Stimulated activated CD8-positive, alpha-beta memory T cell treated with anti-CD3 and anti-CD28 coated beads, Interleukin-4, amount 100 ng/mL, for 24 hours (primary cell): ENCODE data around the gene KCNQ2.
"Not testable (repeated sequence)": the region's sequence is repeated elsewhere in the genome, so short reads cannot be mapped to it uniquely, and the experiment has no call there.

Experiments
- DNase-seq: peaks from one replicate; pipeline ENCODE4 v3.0.0-alpha.2; 2020; ENCODE audit warnings: low read depth

KCNQ2 gene

GRCh38 chr20:63471981-63472831 is at the start of gene KCNQ2:
TSS of gene KCNQ2 (minus strand) at chr20:63472655. CDS start at chr20:63472463, 192 bp downstream.
- no peak for DNase-seq

GRCh38 chr20:63521602-63522001 is 49.1 kb upstream of the KCNQ2 start:
- no peak for DNase-seq

- DNase-seq = peak; percentile 56
Observed at GRCh38 chr20:63520934-63521601, 48.6 kb upstream of the KCNQ2 start.

GRCh38 chr20:63520504-63520933 is 48.1 kb upstream of the KCNQ2 start, which contains the start of gene PPDPF:
TSS of gene PPDPF (plus strand) at chr20:63520765. CDS start at chr20:63521309, 544 bp downstream.
- DNase-seq = peak; percentile 70

GRCh38 chr20:63519668-63520503 is 47.4 kb upstream of the KCNQ2 start:
- peak; percentile 56 for DNase-seq

- DNase-seq = no peak
Observed at GRCh38 chr20:63518946-63519667, 46.7 kb upstream of the KCNQ2 start.

GRCh38 chr20:63518351-63518861 is 46.0 kb upstream of the KCNQ2 start:
- DNase-seq = no peak

- DNase-seq = no peak
Observed at GRCh38 chr20:63517376-63518309, 45.2 kb upstream of the KCNQ2 start.

GRCh38 chr20:63514520-63514919 is 42.1 kb upstream of the KCNQ2 start:
- not testable (repeated sequence) for DNase-seq

GRCh38 chr20:63513207-63513606 is 40.8 kb upstream of the KCNQ2 start:
- no peak for DNase-seq

GRCh38 chr20:63509088-63509564 is 36.7 kb upstream of the KCNQ2 start:
- no peak for DNase-seq

GRCh38 chr20:63508072-63508768 is 35.8 kb upstream of the KCNQ2 start:
- DNase-seq = no peak

- DNase-seq = no peak
Observed at GRCh38 chr20:63507083-63507743, 34.8 kb upstream of the KCNQ2 start.

GRCh38 chr20:63505723-63506122 is 33.3 kb upstream of the KCNQ2 start:
- no peak for DNase-seq

- no peak for DNase-seq
Observed at GRCh38 chr20:63505281-63505680, 32.8 kb upstream of the KCNQ2 start.

GRCh38 chr20:63504642-63505041 is 32.2 kb upstream of the KCNQ2 start:
- no peak for DNase-seq

GRCh38 chr20:63503524-63503923 is 31.1 kb upstream of the KCNQ2 start:
- DNase-seq = no peak

GRCh38 chr20:63502671-63503172 is 30.3 kb upstream of the KCNQ2 start:
- no peak for DNase-seq
